Measurements from ENCODE around the gene PI4KA.

- TF ChIP-seq CTCF (conservative IDR thresholded peaks at IDR 0.05; ENCODE audit: low read depth, low read length) (no peak), EZH2 (IDR thresholded peaks at IDR 0.05; ENCODE audit: borderline replicate concordance, low read depth, low read length, poor library complexity, severe bottlenecking) (no peak)
Observed at GRCh38 chr22:20906387-20906767, 47.8 kb upstream of the PI4KA start.
